PFSK-1 (cell line): Measurements from ENCODE around the gene THOC5.

Experiments
- POLR2AphosphoS5 ChIP-seq: IDR thresholded peaks from 2 replicates; pipeline ENCODE4 v1.6.1; 2012; ENCODE audit warnings: low read depth, mild to moderate bottlenecking, control low read depth, low read length, moderate library complexity
- REST ChIP-seq, 2 experiments: IDR thresholded peaks; 2 replicates each; pipeline versions ENCODE4 v1.6.1 to v1.8.0; 2011 to 2012; ENCODE audit warnings: low read depth in 2 of 2, low read length in 2 of 2, control low read depth in 1 of 2, inconsistent platforms in 1 of 2, mild to moderate bottlenecking in 1 of 2, moderate library complexity in 1 of 2; ENCODE audit not compliant: insufficient read depth in 1 of 2
- SIN3A ChIP-seq: IDR thresholded peaks from 2 replicates; pipeline ENCODE4 v1.6.1; 2012; ENCODE audit warnings: mild to moderate bottlenecking, low read length, moderate library complexity, borderline replicate concordance; ENCODE audit not compliant: insufficient read depth

DNA sequence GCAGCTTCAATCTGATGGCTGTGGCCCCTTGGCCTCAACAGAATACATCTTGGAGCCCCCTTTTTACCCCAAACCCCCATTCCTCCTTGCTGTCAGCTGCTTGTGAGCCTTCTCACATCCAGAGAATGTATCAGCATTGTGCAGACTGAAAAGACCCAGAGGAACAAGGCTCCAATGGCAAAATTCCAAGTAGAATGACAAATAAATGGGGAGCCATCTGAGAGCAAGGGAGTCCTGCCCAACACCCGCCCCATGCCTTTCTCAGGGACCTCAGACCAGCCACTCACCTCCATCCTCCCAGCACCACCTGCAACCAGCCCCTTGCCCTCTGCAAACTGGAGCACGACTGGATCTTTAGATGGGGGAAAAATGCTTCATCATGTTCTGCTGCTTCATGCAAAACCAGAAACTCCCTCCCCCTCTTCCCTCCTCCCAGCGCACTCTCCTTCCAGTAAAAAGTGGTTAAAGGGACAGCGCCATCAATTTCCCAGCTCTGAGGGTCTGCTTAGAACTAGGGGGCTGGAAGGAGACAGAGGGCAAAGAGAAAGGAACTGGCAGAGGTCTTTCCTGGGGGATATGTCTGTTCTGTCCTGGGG lies 75.7 kb downstream of the THOC5 start:
- TF ChIP-seq POLR2AphosphoS5, result no peak
- TF ChIP-seq REST (IDR thresholded peaks at IDR 0.05; ENCODE audit: insufficient read depth in 1 of 2, low read depth in 2 of 2, low read length in 2 of 2), result no peak
- TF ChIP-seq SIN3A, result no peak
